A549 (cell line): ENCODE measurements around the gene SPEM1.

ENCODE experiments used
- CHD2 ChIP-seq: fragments of 150-350 bp; IDR thresholded peaks from 2 replicates; pipeline ENCODE4 v1.6.1; 2014; ENCODE audit warnings: low read length; ENCODE audit not compliant: partially characterized antibody
- CTCF ChIP-seq: fragments of >200 bp; sonication (Bioruptor Twin); formaldehyde crosslinking; IDR thresholded peaks from 3 replicates; pipeline ENCODE4 v1.5.1; 2016
- EP300 ChIP-seq, 2 experiments: fragments of >200 bp; sonication (Bioruptor Twin); formaldehyde crosslinking; IDR thresholded peaks; 2 replicates in 1 of 2; 3 replicates in 1 of 2; pipeline ENCODE4 v1.6.1; 2016 to 2017
- HMGXB4 ChIP-seq: fragments of 250-450 bp; sonication (Bioruptor Pico); IDR thresholded peaks from 2 replicates; pipeline ENCODE4 v1.5.0; 2021; ENCODE audit warnings: mild to moderate bottlenecking, moderate library complexity, borderline replicate concordance
- REST ChIP-seq: fragments of 200-600 bp; sonication (generic); IDR thresholded peaks from 2 replicates; pipeline ENCODE4 v1.6.1; 2016; ENCODE audit warnings: antibody characterized with exemption, mild to moderate bottlenecking, moderate library complexity
- RFX5 ChIP-seq: fragments of 450-650 bp; IDR thresholded peaks from 2 replicates; pipeline ENCODE4 v1.7.1; 2014; ENCODE audit warnings: antibody characterized with exemption, mild to moderate bottlenecking, moderate library complexity
- SMC3 ChIP-seq: fragments of >200 bp; sonication (Bioruptor Twin); formaldehyde crosslinking; IDR thresholded peaks from 3 replicates; pipeline ENCODE4 v1.6.1; 2018; ENCODE audit warnings: inconsistent platforms
- USF2 ChIP-seq: fragments of 450-650 bp; IDR thresholded peaks from 2 replicates; pipeline ENCODE4 v1.6.1; 2014; ENCODE audit warnings: antibody characterized with exemption

- no peak for TF ChIP-seq RFX5
- TF ChIP-seq CTCF: no peak
- no peak for TF ChIP-seq EP300 (IDR thresholded peaks at IDR 0.05)
- TF ChIP-seq REST: no peak
- no peak for TF ChIP-seq USF2
- no peak for TF ChIP-seq SMC3
- no peak for TF ChIP-seq HMGXB4
- no peak for TF ChIP-seq CHD2
These were observed 45.6 kb downstream of the SPEM1 start for GRCh38 chr17:7465597-7466275.
